TTC549 (cell line): ENCODE results near the gene ETV6.

Experiments
- FAIRE-seq: peaks from 2 replicates; lab custom pipeline; 2012; peaks lifted over from hg19 to GRCh38; lab: Jason Lieb, UNC

Gene ETV6

GRCh38 chr12:11805680-11806079 lies 156.2 kb downstream of the ETV6 start:
- FAIRE-seq = no peak

GRCh38 chr12:11807458-11807857 lies 158.0 kb downstream of the ETV6 start:
- FAIRE-seq = no peak

- no peak for FAIRE-seq
These were observed 159.5 kb downstream of the ETV6 start for GRCh38 chr12:11808931-11809330.

DNA sequence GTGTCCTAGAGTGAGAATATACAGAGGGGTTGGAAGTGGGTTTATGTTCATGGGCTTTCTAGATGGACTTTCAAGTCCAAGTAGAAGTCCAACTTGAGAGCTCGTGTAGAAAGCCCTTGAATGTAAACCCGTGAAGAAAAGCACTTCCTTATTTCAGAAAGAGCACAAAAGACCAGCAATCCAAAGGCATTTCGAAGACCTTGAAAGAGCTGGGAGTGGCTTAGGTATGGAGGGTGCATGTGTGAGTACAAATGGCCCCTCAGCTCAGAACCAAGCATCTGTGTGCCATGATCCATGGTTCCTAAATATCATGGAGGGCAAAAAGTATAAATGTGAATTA lies 160.7 kb downstream of the ETV6 start:
- FAIRE-seq = no peak

DNA sequence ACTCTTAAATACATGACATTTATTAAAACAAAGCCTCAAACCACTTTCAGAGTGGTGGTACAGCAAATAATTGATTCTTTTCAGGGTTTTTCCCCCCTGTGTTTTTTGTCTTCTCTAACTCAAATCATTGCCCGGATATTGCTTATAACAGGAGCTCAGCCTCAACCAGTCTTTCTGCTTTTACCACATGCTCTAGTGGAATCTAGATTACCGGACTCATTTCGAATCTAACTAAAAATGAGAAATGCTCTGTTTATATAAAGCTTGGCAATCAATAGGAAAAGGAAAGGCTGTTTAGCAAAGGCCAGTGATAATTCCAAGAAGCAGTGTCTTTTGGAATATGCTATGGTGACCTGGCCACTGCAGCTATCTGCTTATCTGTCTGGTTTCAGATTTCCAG lies 161.5 kb downstream of the ETV6 start:
- no peak for FAIRE-seq

DNA sequence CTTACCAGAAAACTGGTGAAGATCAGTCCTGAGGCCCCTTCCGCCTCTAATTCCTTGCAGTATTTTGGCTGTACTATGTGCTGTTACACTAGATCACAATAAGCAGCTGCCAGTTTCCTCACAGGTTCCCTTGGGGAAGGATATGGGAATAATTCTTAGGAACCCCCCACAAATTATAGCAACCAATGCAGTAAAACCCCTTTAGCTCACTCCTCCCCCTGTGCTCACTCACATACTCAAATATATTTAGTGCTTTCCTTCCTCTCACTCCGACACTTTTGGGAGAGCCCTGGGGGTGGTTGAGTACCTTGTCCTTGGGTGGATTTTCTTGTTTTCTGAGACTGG lies 162.7 kb downstream of the ETV6 start:
- FAIRE-seq = no peak

GRCh38 chr12:11812586-11813437 lies 163.3 kb downstream of the ETV6 start:
- no peak for FAIRE-seq

DNA sequence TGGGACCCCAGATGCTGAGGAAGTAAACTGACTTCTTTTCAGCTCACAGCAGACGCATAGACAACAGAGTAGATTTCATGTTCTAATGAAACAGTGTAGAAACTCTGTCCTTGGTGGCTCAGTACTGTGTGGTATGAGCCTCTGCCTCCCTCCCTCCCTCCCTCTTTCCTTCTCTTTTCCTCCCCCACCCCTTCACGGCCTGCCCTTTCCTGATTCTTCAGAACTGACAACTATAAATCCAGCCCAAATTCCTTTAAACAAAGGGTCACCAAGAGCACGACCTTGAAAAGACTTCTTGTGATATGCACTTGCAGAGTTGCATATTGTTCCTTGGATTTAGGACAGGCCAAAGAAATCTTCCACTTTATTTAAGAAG lies 164.0 kb downstream of the ETV6 start:
- FAIRE-seq = no peak

DNA sequence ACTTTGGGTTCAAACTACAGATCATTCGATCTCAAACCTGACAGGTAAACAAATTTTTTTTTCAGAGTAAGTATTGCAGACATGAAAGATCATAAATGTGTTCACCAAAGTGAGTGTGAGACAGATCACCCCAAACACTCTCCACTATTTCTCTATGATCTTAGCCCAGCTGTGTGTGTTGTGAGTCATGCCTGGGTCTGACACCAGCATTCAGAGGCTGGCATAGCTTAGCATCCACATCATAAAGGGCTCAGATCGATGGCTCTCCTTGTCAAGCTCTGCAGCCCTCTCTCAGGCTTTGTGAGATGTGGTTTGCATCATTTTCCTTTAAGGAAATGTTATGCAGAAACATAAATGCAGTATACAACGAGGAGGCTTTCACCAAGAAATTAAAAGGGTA lies 164.9 kb downstream of the ETV6 start:
- no peak for FAIRE-seq

DNA sequence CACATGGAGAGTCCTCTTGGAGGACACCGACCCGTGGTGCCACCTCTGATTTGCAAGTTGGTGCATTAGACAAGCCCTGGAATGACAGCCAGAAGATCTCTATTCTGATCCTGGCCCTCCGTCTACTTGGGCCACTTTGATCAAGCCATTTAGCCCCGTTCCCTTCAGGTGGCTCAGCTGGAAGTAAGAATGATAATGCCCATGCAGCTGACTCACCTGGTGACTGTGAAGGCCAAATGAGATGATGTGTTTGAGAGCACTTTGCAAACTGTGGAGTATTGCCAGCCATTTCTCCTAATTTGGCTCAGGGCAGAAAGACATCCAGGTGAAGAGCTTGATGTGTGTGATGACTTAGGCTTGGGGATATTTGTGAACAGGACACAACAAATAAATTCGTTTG lies 165.9 kb downstream of the ETV6 start:
- no peak for FAIRE-seq

DNA sequence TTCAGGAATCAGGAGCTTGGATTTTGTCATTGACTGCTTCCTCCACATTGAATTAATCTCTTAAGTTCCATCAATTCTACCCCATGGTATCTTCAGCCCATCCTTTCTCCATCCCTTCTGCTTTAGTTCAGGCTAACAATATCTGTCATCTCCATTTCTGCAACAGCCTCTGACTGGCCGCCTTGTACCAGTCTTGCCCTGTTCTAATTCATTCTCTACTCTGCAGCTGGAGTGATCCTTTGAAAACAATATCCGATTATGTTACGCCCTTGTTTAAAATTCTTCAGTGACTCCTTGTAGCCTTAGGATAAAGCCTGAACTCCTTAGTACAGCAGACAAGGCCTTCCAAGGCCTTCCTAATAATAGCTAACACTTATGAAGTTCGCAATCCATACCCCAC lies 170.2 kb downstream of the ETV6 start:
- FAIRE-seq = no peak

DNA sequence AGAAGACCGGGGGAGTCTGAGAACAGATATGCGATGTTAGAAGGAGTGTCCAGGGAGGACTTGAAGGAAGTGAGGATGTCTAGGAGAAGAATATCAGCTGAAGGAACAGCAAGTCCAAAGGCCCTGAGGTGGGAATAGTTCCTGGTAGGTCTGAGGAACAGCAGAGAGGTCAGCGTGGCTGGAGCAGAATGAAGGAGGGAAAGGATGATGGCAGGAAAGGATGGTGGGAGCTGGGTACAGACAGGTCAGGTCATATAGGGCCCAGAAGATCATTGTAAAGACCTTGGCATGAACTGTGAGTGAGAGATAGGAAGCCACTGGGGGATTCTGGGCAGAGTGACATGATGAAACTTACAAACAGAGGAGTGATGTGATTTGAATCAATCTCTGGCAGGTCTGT lies 171.0 kb downstream of the ETV6 start:
- FAIRE-seq = no peak

- no peak for FAIRE-seq
These were observed 172.1 kb downstream of the ETV6 start for GRCh38 chr12:11821386-11822080.

DNA sequence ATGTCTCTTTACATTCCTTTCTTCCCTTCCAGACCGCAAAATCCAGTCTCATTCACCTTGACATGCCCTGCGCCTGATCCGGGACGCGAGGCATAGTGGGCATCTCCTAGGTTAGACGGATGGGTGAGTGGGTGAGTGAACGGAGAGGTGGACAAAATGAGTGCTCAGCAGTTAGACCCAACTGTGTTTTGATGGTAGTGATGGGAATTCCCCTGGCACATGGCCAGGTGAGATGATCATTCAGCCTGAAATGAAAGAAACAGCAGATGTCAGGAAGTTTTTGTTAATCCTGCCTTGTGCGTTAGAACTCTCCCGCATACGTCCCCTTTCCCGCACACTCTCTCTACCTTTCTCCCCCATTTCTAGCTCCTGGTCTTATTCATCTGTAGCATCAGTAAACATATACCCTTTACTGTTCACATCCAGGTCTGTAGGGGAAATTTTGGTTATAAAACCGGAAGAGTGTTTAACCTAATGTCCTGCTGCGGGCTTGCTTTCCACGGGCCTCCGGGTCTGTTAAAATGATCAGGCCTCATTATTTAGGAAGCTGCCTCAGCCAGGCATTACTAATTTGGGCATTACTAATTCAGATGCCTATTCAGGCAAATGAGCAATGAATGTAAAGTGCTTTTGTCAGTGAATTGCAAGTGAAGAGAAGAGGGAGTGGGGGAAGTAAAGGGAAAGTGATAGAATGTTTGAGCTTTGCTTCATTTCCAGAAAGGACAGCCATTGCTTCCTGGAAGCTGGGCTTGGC lies 172.8 kb downstream of the ETV6 start:
- FAIRE-seq = no peak

DNA sequence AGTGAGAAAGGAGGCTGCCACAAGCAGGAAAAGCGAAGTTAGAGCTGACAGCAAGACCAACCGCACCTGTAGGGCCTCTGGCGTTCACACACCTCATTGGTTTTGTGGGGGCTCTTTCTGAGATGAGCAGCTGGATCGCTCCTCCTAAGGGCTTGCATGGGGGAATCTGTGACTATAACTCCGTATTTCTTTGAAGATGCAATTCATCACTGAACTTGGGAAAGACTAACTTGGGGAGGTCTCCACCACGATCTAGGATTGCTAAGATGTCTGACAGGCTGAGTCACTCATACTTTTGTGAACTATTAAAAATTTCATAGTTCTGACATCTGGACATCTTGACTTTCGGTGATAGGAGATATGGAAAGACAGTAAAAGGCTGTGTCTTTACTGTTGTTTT lies 173.6 kb downstream of the ETV6 start:
- FAIRE-seq = no peak

- no peak for FAIRE-seq
These were observed 174.1 kb downstream of the ETV6 start for GRCh38 chr12:11823593-11823992.

- no peak for FAIRE-seq
These were observed 174.6 kb downstream of the ETV6 start for GRCh38 chr12:11824069-11824468.

DNA sequence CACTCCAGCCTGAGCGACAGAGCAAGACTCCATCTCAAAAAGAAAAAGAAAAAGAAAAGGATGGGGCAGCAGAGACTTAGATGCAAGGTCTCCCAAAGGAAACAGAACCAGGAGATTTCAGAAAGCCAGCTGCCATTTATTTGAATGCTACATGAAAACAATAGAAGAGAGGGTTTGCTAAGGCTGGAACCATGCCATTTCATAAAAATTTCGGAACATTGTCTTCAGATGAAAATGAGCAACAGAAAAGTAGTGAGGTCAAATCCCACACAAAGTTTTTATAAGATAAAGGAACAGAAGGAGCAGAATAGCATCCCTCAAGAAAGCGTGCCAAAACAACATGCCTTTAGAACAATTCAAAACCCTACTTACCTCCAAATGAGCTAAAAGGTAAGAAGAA lies 175.3 kb downstream of the ETV6 start:
- no peak for FAIRE-seq

DNA sequence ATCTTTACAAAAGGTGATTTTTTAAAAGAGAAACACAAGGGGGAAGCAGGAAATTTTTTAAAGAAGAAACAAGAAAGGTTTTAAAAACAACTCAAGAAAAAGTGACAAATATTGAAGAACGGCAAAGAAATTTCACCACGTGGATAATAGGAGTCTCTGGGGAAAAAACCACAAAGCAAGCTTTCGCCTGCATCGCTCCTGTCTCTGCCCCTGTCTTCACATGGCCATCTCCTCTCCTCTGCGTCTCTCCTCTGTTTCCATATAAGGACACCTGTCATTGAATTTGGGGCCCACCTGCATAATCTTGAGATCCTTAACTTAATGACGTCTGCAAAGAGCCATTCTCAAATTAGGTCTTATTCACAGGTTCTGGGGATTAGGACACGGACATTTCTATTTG lies 175.8 kb downstream of the ETV6 start:
- FAIRE-seq = no peak

DNA sequence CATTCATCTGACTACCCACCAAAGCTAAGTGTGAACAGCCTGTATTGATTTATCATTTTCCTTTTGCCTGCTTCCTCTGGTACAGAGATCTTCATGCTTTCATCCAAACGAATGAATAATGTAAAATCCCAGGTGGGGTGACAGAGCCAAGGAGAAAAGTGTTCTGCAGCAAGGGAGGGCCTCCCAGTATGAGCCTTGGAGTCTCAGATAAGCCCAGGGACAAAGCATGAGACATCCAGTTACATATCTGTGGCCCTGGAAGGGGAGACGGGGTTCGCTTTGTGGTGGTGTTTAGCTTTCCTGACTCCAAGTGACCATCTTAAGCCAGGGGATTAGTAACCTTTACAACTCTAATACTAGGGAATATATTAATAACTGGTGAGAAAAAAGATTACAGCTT lies 177.1 kb downstream of the ETV6 start:
- no peak for FAIRE-seq

DNA sequence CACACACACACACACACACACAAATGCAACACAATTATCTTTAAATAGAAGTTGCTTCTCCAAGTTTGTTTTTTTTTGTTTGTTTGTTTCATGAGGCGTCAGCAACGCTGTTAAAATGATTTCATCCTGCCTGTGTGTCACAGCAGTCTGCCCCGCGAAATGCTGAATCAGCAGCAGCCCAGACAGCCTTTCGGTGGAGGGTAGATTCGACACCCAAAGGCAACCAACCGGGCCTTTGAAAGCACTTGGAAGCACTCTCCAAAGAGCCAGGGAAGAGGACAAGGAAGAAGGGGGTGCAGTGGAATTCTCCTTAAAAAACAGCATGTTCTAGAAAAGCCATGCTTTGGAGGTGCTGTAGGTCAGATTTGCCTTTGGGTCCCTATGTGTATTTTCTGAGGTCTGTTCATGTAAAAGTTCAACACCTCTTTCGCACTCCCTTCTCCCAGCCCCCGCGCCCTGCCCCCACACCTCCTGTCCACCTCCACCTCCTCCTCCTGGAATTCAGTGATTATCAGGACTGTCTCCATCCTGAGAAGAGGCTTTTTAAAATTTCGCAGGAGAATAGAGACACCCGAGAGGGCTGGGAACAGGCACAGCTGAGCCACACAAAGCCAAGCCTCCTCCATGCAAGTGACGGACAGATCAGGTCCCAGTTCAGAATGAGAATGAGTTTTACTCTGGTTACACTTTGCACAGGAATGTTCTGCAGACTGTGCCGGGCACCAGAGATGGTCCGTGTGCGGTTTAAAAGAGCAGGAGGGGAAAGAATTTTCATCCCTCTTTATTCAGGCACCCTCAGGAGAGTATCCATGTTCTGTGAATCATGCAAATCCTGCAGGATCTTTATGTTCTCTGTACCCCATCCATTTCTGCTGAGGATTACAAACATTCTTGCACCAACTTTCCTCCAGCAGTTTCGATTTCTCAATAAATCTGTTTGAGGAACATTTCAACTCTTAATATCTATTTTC lies 177.9 kb downstream of the ETV6 start:
- FAIRE-seq = no peak

DNA sequence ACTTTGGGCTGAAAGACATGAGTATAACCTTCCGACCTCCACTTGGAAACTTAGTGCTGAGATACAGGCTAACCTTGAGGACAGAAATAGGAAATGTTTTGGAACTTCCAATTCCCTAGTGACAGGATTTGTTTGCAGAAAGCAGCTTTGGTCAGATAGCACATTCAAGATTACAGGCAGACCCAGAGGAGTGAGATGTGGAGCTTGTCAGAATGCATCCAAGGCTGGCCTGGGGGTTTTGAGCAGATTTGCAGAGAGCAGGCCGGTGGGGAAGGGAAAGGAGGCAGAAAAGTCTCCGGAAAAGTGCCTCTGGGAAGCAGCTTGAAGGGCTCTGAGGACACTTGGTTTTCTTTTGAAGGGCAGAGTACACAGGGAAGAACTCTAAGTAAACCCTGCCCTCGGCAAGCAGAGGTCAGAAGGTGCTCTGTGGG lies 180.3 kb downstream of the ETV6 start:
- FAIRE-seq = no peak
